NB4 (cell line): ENCODE measurements around the gene AKR1C2.
"Not testable (repeated sequence)": the region's sequence is repeated elsewhere in the genome, so short reads cannot be mapped to it uniquely, and the experiment has no call there.

Source experiments
- CTCF ChIP-seq: IDR thresholded peaks from one replicate; pipeline ENCODE4 v1.5.1; 2012; ENCODE audit warnings: low read depth, low read length
- MAX ChIP-seq: IDR thresholded peaks from 2 replicates; pipeline ENCODE4 v1.6.1; 2011; ENCODE audit warnings: low read depth, low read length
- MYC ChIP-seq: IDR thresholded peaks from 2 replicates; pipeline ENCODE4 v1.6.1; 2011; ENCODE audit warnings: low read depth, low read length
- POLR2A ChIP-seq: IDR thresholded peaks from 2 replicates; pipeline ENCODE4 v1.6.1; 2011; ENCODE audit warnings: mild to moderate bottlenecking; ENCODE audit not compliant: insufficient read length; ENCODE audit errors: extremely low read depth

GRCh38 chr10:5014200-5014910, 10.7 kb upstream of the AKR1C2 start:
- not testable (repeated sequence) for TF ChIP-seq CTCF, POLR2A, MAX, MYC
